Epithelial cell of proximal tubule (primary cell): ENCODE data around the gene CUX1. TPM values are rescaled to one million over a fixed set of nuclear protein-coding genes. Genes with fewer than 3 reads are reported as not detected.
"Not testable (repeated sequence)": the region's sequence is repeated elsewhere in the genome, so short reads cannot be mapped to it uniquely, and the experiment has no call there.

Experiments
- DNase-seq: peaks from one replicate; pipeline ENCODE4 v3.0.0-alpha.2; 2011; ENCODE audit warnings: low read depth
- H3K4me3 ChIP-seq: 2 replicates; pipeline ENCODE4 v1.5.1; 2011; ENCODE audit warnings: low read depth, mild to moderate bottlenecking, low read length
- total RNA-seq: library from RNA; depleted of rRNA; stranded (reverse); fragments of >200 nt; gene quantifications from 2 replicates; pipeline ENCODE4 v1.2.3, GENCODE V29; 2015
- TF ChIP-seq, protein P1 (sequence below): conservative IDR thresholded peaks from 2 replicates; pipeline ENCODE4 v1.5.1; 2012; ENCODE audit warnings: low read depth, mild to moderate bottlenecking, low read length

The CUX1 gene
- total RNA-seq, 1 donor from 2014 or later: 37.3 TPM

DNA sequence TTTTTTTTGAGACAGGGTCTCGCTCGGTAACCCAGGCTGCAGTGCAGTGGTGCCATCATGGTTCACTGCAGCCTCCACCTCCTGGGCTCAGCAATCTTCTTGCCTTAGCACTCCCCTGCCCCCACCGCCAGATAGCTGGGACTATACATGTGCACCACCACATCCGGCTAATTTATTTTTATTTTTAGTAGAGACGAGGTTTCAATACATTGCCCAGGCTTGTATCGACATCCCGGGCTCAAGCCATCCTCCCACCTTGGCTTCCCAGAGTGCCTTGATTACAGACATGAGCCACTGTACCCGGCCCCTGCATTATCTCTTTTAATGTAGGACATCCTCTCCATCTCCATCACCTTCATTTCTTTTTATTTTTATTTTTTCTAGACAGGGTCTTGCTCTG lies 213.3 kb downstream of the CUX1 start:
- TF ChIP-seq, protein P1, sequence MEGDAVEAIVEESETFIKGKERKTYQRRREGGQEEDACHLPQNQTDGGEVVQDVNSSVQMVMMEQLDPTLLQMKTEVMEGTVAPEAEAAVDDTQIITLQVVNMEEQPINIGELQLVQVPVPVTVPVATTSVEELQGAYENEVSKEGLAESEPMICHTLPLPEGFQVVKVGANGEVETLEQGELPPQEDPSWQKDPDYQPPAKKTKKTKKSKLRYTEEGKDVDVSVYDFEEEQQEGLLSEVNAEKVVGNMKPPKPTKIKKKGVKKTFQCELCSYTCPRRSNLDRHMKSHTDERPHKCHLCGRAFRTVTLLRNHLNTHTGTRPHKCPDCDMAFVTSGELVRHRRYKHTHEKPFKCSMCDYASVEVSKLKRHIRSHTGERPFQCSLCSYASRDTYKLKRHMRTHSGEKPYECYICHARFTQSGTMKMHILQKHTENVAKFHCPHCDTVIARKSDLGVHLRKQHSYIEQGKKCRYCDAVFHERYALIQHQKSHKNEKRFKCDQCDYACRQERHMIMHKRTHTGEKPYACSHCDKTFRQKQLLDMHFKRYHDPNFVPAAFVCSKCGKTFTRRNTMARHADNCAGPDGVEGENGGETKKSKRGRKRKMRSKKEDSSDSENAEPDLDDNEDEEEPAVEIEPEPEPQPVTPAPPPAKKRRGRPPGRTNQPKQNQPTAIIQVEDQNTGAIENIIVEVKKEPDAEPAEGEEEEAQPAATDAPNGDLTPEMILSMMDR: no peak
- no peak for DNase-seq
- H3K4me3 ChIP-seq: no peak overlapping the region

DNA sequence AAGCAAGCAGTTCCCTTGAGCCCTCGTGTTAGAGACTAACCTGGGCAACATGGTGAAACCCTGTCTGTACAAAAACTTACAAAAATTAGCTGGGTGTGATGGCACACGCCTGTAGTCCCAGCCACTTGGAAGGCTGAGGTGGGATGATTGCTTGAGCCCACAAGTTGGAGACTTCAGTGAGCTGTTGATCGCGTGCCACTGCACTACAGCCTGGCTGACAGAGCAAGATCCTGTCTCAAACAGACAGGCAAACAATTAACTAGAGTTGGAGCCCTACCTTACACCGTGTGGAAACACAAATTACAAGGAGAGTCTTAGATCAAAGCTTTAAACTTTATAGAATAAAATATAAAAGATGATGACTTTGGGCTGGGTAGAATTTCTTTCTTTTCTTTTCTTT lies 219.5 kb downstream of the CUX1 start:
- H3K4me3 ChIP-seq: no peak overlapping the region
- TF ChIP-seq, protein P1: no peak
- DNase-seq: no peak

DNA sequence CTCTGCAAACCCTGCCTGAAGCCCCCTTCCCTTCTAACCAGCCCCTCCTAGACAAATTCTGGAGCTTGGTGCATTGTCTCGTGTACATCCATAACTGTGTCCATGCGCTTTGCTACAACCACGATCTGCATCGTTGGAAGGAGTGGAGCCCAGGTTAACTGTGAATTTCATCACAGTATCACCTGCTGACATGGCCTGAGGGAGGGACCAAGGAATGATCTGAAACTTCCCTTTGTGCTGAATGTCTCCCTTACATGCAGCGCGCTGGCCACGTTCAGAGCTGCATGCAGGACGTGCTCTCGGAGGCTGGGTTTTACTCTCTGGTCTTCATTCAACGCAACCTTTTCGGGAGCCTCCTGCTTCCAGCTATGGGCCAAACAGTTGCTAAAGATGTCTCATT lies 222.3 kb downstream of the CUX1 start:
- H3K4me3 ChIP-seq: no peak overlapping the region
- TF ChIP-seq, protein P1: no peak
- no peak for DNase-seq

DNA sequence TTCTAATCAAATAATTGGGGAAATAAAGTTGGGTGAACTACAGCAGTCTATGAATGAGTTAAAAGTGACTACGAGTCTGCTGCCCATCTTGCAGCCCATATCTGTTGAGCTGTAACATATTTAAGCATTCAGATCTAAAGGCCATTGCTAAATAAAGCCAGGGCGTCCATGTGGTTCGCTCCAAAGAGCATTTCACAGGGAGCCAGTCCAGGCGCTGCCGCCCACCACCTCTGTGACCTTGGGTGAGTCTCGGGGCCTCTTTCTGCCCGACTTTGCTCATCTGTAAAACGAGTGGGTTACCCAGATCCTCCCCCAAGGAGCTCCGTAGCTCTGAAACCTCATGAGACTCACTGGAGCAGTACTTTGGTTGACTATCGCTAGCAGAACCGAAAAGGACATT lies 223.1 kb downstream of the CUX1 start:
- no peak for DNase-seq
- no peak overlapping the region for H3K4me3 ChIP-seq
- TF ChIP-seq, protein P1: no peak

DNA sequence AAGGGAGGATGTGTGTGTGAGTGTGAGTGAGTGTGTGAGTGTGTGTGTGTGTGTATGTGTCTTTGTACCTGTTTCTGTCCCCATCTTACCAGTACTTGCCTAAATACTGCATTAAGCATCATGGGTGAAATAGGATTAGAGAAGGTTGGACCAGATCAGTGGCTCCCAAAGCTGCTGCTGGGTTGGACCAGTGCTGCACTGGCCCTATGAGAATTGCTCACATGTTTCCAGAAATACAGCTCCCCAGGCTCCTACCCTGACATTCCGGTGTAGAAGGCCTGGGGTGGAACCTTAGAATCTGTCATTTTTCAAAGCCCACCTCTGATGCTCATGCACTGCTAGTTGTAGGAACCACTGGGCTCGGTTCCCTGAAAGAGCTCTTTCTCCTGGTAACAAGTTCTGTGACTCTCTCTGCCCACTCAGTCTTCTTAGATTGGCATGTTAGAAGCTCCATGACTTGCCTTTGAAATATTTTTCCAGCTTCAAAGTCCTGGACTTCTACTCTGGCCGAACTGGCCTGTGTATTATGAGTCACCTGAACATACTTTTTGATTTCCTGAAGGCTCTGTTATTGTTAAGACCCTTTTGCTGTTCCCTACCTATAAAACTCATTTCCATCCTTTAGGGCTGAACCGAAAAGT lies 224.7 kb downstream of the CUX1 start:
- TF ChIP-seq, protein P1: no peak
- peak; percentile 59 for DNase-seq

DNA sequence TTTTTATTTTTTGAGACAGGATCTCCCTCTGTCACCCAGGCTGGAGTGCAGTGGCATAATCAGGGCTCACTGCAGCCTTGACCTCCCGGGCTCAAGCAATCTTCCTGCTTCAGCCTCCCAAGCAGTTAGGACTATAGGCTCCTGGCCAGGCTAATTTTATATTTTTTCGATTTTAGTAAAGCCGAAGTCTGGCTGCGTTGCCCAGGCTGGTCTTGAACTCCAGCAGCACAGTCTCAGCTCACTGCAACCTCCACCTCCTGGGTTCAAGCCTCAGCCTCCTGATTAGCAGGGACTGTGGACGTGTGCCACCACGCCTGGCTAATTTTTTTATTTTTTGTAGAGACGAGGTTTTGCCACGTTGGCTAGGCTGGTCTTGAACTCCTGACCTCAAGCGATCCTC lies 225.4 kb downstream of the CUX1 start:
- H3K4me3 ChIP-seq, DNase-seq: not testable (repeated sequence)

More for the DNA sequence above, 224.7 kb downstream of the CUX1 start:
- H3K4me3 ChIP-seq: no peak overlapping the region

DNA sequence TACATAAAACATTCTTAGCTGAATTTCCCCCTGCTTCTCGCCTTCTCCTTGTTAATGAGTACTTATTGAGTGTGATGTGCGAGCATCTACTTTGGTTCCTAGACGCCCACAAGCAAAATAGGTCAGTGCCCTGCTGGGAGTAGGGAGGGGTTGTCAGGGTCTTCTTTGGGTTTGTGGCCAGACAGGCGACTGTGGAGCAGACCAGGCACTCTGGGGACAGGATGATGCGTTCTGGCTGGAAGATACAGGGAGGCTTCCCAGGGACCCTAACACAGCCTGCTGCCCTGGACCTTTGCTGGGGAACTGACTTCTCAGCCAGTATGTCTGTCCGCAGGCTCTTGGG lies 227.2 kb downstream of the CUX1 start:
- DNase-seq: no peak
- TF ChIP-seq, protein P1: no peak
- H3K4me3 ChIP-seq: peak overlapping the region; percentile 30
